ENCODE data around the gene KCNE3. TPM values are rescaled to one million over a fixed set of nuclear protein-coding genes. Genes with fewer than 3 reads are reported as not detected.

KCNE3 gene
- total and polyA plus RNA-seq, 9 of the 15 experiments (the other 6 are each of a cell fraction or from before 2014, with no cell fraction given), result 1.6 to 8.7 (median 6.2) TPM

GRCh38 chr11:74506823-74507222 lies 39.5 kb upstream of the KCNE3 start:
- 0 out of 2 replicates have a peak, but pooled peaks cover 4% of the 10 kb centered on the region for H3K9me3 ChIP-seq (replicated peaks; ENCODE audit: control insufficient read depth, insufficient read depth, low read depth, low read length)
- POLR2A ChIA-PET, result interaction anchor here (0.6 to 1.8 kb wide), 2 partner anchors 13 to 198 kb away, joined by 3 to 7 read pairs; partner anchors contain the start of gene LIPT2
- intact Hi-C loops (cut with micrococcal nuclease), result no loop called here
- DNase-seq (ENCODE audit: extremely low read depth in 1 of 4, low spot score in 3 of 4) (no peak), ATAC-seq (no peak), FAIRE-seq (no peak)
- no peaks in the 10 kb centered on the region for H4K20me1 ChIP-seq (replicated peaks; ENCODE audit: control insufficient read depth, insufficient read depth, low read length)
- TF ChIP-seq BRF2 (IDR thresholded peaks at IDR 0.05; ENCODE audit: borderline replicate concordance, insufficient read depth, insufficient read length) (no peak), STAG1 (CRISPR knock-in tag; IDR thresholded peaks at IDR 0.05; ENCODE audit: borderline replicate concordance) (no peak), CBX1 (IDR thresholded peaks at IDR 0.05; ENCODE audit: low read depth) (no peak), MIER1 (IDR thresholded peaks at IDR 0.05; ENCODE audit: low read depth) (peak; percentile 83), REST (IDR thresholded peaks at IDR 0.05; ENCODE audit: borderline replicate concordance) (peak; percentile 94), REST (CRISPR knock-in tag; IDR thresholded peaks at IDR 0.05; ENCODE audit: low read depth) (peak; percentile 91), TRIM24 (IDR thresholded peaks at IDR 0.05) (no peak), EHMT2 (IDR thresholded peaks at IDR 0.05) (peak; percentile 88), ZNF282 (CRISPR knock-in tag; IDR thresholded peaks at IDR 0.05) (no peak), NR3C1 (CRISPR knock-in tag; IDR thresholded peaks at IDR 0.05) (no peak), RBM15 (IDR thresholded peaks at IDR 0.05; ENCODE audit: insufficient read depth, low read length) (no peak), RBM39 (optimal IDR thresholded peaks at IDR 0.05; ENCODE audit: low read depth, low read length) (no peak)
- H3K9ac ChIP-seq (ENCODE audit: insufficient read depth in 1 of 2, low read depth in 2 of 2, low read length in 2 of 2), result no peak overlapping the region
- no peak overlapping the region for H3K4me3 ChIP-seq
- no peak overlapping the region for H2AFZ ChIP-seq (ENCODE audit: low read depth, low read length)
- H3K27me3 ChIP-seq (ENCODE audit: control insufficient read depth in 2 of 2, insufficient read depth in 2 of 2, low read length in 2 of 2), result no peaks in the 10 kb centered on the region
- CTCF ChIA-PET (ENCODE audit: low intra/inter-chr PET ratio), result no interaction called here
- in situ Hi-C loops (cut with MboI), result no loop called here
- H3K4me2 ChIP-seq (ENCODE audit: insufficient read depth, low read length), result no peak overlapping the region
- BruUV-seq (replicated peaks), result no TSS peak
- H3K27ac ChIP-seq (ENCODE audit: extremely low read depth, low read depth, low read length), result no peak overlapping the region
- peaks cover 5 to 12% of the 10 kb centered on the region in 2 experiments; a peak in 3 of 5 replicates for H3K4me1 ChIP-seq (replicated peaks in 1 of 2; ENCODE audit: control insufficient read depth in 2 of 2, insufficient read depth in 2 of 2, low read length in 2 of 2)
- no peaks in the 10 kb centered on the region for H3K36me3 ChIP-seq (ENCODE audit: control insufficient read depth, insufficient read depth, low read length)
- 40% methylated on average over 1 of the region's 1 CpG for WGBS (ENCODE audit: insufficient coverage, low coverage, missing lambda C conversion rate)
- no peaks in the 10 kb centered on the region for H3K79me2 ChIP-seq (ENCODE audit: control insufficient read depth, insufficient read depth, low read length)
- no peaks in the 10 kb centered on the region for H3K9me1 ChIP-seq (ENCODE audit: control insufficient read depth, insufficient read depth, low read length)
